HL-60 (cell line): Measurements from ENCODE around the gene OR6B1.

Source experiments
- POLR2AphosphoS5 ChIP-seq: IDR thresholded peaks from 2 replicates; pipeline ENCODE4 v1.6.1; 2012; ENCODE audit warnings: low read depth
- REST ChIP-seq: IDR thresholded peaks from 2 replicates; pipeline ENCODE4 v1.6.1; 2012; ENCODE audit warnings: low read depth; ENCODE audit not compliant: insufficient replicate concordance
- TF ChIP-seq, protein P1 (sequence below): IDR thresholded peaks from one replicate; pipeline ENCODE4 v1.5.1; 2011; ENCODE audit warnings: low read length, control low read depth, inconsistent platforms; ENCODE audit not compliant: insufficient read depth

DNA sequence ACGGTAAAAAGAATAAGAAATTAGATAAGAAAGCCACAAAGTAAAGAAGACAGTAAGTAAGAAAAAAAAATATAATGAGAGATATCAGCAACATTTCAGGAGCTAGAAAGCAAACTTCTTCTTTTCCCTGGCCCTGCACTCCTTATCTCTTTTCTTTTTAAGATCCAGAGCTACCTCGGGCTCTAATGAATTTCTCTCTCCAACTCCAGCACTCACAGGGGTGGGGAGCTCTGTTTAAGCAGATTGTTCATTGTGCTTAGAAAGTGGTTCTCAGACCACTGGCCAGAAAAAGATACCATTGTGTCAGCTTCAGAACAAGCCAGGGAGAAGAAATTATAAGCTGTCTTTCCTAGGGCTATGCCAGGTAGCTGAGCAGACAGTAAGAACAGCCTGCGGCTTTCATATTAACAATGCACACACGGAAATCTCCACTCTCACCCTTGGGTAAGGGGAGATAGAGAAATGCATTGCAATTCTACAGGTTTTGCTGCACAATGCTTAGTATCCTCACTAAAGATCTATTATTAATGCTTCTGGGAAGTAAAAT lies 26.2 kb upstream of the OR6B1 start:
- TF ChIP-seq, protein P1, sequence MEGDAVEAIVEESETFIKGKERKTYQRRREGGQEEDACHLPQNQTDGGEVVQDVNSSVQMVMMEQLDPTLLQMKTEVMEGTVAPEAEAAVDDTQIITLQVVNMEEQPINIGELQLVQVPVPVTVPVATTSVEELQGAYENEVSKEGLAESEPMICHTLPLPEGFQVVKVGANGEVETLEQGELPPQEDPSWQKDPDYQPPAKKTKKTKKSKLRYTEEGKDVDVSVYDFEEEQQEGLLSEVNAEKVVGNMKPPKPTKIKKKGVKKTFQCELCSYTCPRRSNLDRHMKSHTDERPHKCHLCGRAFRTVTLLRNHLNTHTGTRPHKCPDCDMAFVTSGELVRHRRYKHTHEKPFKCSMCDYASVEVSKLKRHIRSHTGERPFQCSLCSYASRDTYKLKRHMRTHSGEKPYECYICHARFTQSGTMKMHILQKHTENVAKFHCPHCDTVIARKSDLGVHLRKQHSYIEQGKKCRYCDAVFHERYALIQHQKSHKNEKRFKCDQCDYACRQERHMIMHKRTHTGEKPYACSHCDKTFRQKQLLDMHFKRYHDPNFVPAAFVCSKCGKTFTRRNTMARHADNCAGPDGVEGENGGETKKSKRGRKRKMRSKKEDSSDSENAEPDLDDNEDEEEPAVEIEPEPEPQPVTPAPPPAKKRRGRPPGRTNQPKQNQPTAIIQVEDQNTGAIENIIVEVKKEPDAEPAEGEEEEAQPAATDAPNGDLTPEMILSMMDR, result no peak
- TF ChIP-seq POLR2AphosphoS5 (no peak), REST (no peak)
